ENCODE measurements around the gene POLL. TPM values are rescaled to one million over a fixed set of nuclear protein-coding genes. Genes with fewer than 3 reads are reported as not detected.

The POLL gene
- total RNA-seq, 1 donor from 2014 or later, result 36.9 TPM

GRCh38 chr10:101529725-101530553, 58.1 kb downstream of the POLL start:
- no peaks in the 10 kb centered on the region for H3K9me3 ChIP-seq
- H3K36me3 ChIP-seq, result peaks cover 39% of the 10 kb centered on the region
- H3K27me3 ChIP-seq (ENCODE audit: low read depth), result no peaks in the 10 kb centered on the region
- H3K4me1 ChIP-seq, result no peaks in the 10 kb centered on the region
- DNase-seq, result no peak
- no peak for ATAC-seq
- H3K4me3 ChIP-seq, result no peak overlapping the region
- intact Hi-C loops (cut with DNase I), result no loop called here
- TF ChIP-seq CTCF (IDR thresholded peaks at IDR 0.05), result no peak
- H3K27ac ChIP-seq, result no peak overlapping the region

GRCh38 chr10:101529207-101529606, 58.9 kb downstream of the POLL start:
- H3K9me3 ChIP-seq, result no peaks in the 10 kb centered on the region
- ATAC-seq (no peak), DNase-seq (no peak)
- TF ChIP-seq CTCF (IDR thresholded peaks at IDR 0.05), result no peak
- no peak overlapping the region for H3K27ac ChIP-seq
- peaks cover 32% of the 10 kb centered on the region for H3K36me3 ChIP-seq
- H3K4me1 ChIP-seq, result no peaks in the 10 kb centered on the region
- intact Hi-C loops (cut with DNase I), result no loop called here
- no peaks in the 10 kb centered on the region for H3K27me3 ChIP-seq (ENCODE audit: low read depth)
- H3K4me3 ChIP-seq, result no peak overlapping the region

Small RNA genes lying within 50 kb of the gene (microRNA-seq; reads per million reads assigned to microRNA genes)
- not detected for gene MIR3158-1 (ENCODE audit: borderline number of aligned reads)
- not detected for gene MIR3158-2 (ENCODE audit: borderline number of aligned reads)

Other genes starting within 250 kb of the POLL start
- gene BTRC, start 234.1 kb downstream of the POLL start, total RNA-seq, result 17.3 TPM
- gene DPCD, start 64 bp upstream of the POLL start, total RNA-seq, result 12.9 TPM
- gene FBXW4, start 106.9 kb upstream of the POLL start, total RNA-seq, result 88.6 TPM
- gene FGF8, start 187.9 kb upstream of the POLL start, total RNA-seq, result not detected
- gene NPM3, start 195.2 kb upstream of the POLL start, total RNA-seq, result 17.4 TPM
- 113 TPM for gene OGA, start 230.2 kb upstream of the POLL start, total RNA-seq

Data from lower lobe of right lung (tissue), 2 donors.